NCI-H2107 (cell line): ENCODE results near the gene KRT31.
"Not testable (repeated sequence)": the region's sequence is repeated elsewhere in the genome, so short reads cannot be mapped to it uniquely, and the experiment has no call there.

Source experiments
- DNase-seq: peaks from one replicate; lab custom pipeline; 2025; lab: John Stamatoyannopoulos, UW

KRT31 gene

DNA sequence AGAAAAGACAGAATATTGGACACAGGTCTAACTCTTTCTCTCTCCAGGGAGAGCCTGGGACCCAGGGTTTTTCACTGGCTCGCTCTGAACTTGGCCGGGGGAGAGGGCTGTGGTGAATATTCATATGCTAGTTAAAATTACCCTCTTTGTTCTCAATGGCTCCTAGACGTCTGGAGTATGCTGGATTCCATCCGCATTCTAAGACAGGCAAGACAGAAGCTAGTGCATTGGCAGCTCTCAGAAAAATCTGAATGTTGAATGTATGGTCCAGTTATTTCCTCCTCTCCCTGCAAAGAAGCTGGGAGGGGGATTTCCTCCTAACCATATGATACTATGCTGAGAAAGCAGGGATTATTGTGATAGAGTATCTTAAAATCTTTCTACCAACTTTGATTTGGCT, 9.7 kb downstream of the KRT31 start:
- no peak for DNase-seq

DNA sequence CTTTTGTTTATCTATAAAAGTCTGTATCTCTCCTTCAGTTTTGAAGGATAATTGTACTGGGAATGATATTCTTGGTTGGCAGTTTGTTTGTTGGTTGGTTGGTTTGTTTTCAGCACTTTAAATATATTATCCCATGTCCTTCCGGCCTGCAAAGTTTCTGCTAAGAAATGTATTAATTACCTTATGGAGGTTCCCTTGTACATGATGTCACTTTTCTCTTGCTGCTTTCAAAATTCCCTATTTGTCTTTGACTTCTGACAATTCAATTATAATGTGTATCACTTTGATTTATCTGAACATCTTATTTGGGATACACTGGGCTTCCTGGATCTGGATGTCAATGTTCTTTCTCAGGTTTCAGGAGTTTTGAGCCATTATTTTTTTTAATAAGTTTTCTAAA, 11.2 kb downstream of the KRT31 start:
- DNase-seq = no peak

DNA sequence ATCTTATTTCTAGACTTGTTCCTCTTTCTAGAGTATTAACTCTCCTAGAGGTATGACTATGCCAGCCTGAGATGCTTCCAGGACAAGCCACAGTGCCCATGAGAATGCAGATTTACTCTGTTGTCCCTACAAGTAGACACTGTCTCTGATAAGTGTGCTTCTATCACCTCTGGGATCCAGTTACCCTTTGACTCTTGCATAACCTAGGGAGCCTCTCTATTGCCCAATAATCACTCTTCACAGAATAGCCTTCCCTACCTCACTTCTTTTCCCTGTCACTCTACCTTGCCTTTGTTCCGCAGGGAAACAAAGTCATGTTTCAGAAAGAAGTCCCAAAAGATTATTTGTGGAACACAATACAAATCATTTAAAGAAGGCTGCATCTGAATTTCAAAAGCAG, 13.7 kb downstream of the KRT31 start:
- DNase-seq = no peak

DNA sequence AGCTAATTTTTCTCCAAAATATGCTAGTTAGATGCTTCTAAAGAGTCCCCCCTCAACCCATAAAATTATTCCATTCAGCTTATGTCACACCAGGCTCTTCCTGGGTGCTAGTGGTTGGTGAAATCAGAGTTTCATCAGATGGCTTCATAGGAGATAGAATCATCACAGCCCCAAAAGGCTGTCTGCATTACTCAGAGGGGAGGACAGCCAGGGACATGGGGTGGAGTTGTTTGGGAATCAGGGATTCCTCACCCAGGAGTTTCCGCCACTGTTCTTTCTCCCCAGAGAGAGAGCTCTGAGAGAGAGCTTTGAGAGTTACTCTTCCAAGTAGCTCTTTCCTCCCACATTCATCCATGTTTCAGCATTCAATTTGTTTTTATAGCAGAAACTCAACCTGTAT, 15.0 kb downstream of the KRT31 start:
- DNase-seq = no peak

DNA sequence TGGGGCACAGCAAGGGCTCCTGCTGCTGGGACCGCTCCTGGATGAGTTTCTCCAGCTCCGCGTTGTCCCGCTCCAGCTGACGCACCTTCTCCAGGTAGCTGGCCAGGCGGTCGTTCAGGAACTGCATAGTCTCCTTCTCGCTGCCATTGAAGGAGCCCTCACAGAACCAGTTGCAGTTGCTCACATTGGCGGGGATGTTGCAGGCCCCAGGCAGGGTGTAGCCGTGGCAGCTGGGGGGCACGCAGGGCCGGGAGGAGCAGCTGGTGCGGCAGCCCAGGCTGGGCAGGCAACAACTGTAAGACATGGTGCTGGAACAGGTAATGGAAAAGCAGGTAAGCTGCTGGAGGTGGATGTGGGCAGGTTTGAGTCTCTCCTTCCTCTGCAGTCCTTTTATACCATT, 15.5 kb downstream of the KRT31 start, which contains the start of gene KRT34:
Gene KRT34, minus strand, starts transcription at position 364 of the 400 bp plus-strand sequence. Its CDS starts 60 bp downstream, at position 304.
- not testable (repeated sequence) for DNase-seq

DNA sequence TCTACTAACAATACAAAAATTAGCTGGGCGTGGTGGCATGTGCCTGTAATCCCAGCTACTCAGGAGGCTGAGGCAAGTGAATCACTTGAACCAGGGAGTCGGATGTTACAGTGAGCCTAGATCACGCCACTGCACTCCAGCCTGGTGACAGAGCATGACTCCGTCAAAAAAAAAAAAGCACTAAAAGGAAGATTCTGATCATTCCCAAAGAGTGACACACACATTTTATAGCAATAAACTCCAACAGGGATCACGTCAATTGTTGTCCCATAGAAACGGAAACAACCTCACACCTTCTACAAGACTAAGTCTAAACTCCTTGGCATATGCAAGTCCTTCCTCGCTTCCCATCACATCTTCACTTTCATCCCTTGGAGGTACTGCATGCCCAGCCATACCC, 17.3 kb downstream of the KRT31 start:
- not testable (repeated sequence) for DNase-seq

DNA sequence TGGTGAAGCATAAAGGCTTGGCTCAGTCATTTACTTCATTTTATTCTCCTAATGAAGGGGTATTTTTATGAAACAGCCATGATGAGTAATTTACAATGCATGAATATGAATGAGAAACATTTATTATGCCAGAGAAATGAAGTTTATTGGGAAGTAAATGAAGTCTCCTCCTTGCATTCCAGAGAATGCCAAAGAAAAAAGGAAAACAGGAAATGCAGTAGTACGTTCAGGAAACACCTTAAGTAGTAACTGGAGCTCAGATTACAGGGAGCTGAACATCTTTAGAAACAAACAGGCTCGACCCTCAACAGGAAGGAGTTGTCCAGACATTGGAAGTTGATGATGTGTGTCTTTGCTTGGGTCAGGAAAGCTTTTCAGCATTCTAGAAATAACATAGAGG, 19.9 kb downstream of the KRT31 start:
- DNase-seq = no peak

DNA sequence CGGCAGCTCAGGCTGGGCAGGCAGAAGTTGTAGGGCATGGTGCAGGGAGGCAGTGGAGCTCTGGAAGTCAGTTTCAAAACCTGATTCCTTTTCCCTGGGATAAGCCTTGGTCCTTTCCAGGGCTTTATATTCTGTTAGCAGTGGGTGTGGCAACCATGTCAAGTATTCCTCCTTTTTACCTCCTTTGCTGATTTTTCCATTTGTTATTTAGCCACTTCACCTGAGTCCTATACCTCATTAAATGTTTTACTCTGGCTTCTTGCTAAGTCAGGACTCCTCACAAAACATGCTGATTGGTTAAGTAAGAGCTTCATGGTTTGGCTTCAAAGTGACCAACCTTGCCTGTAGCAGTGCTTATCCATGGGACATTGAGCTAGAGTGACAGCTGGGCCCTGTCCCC, 27.7 kb downstream of the KRT31 start, which contains the start of gene KRT33B:
Gene KRT33B, minus strand, starts transcription at position 101 of the 400 bp plus-strand sequence. Its CDS starts 63 bp downstream, at position 38.
- no peak for DNase-seq

DNA sequence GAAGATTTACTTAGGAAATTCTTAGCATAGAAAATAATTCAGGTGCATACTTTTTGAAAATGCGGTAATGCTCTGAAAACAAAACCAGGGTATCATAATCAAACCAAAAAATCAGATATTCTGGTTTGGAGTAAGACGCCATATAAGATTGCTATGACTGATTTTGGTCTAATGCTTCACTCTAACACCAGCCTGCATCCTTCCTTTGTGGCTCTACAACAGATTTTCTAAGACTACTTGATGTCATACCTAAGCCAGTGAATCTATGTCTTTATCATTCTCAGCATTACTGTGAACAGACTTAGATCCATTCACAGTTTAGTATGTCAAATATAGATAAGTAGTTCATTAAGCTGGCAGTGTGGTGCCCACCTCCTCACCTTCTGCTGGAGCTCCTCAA, 28.4 kb downstream of the KRT31 start:
- DNase-seq = no peak

DNA sequence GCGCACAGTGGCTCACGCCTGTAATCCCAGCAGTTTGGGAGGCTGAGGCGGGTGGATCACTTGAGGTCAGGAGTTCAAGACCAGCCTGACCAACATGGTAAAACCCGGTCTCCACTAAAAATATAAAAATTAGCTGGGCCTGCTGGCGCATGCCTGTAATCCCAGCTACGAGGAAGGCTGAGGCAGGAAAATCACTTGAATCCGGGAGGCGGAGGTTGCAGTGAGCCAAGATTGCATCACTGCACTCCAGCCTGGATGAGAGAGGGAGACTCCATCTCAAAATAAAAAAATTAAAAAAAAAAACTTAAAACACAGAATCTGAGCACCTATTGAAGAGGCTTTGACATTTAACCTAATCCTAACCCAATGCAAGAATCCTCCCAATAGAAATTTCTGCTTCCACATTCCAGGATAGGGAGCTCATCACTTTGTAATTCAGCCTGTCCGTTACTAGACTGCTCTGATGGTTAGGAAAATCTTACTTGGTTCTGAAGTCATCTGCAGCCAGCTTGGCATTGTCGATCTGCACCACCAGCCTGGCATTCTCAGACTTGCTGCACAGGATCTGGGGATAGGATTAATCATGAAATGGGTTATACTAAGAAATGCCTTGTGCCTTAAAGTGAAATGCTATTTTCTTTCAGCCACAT, 29.9 kb downstream of the KRT31 start:
- DNase-seq = no peak

DNA sequence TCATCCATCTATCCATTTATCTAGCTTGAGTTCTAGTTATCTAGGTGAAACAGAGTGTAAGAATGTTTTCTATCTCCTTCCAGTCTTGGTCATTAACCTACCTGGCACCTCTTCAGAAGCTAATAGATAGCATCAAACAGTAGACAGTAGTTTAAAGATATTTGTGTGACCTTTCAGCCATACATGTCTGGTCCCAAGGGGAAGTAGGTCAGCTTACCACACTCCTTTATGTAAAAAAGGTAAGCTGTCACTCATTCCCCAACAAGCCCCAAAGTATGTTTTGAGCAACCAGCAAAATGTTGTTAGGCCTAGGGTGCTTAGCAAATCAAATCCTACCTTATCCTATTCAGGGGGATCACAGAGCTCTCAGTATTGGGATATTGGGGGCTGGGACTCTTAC, 31.3 kb downstream of the KRT31 start:
- DNase-seq = no peak

DNA sequence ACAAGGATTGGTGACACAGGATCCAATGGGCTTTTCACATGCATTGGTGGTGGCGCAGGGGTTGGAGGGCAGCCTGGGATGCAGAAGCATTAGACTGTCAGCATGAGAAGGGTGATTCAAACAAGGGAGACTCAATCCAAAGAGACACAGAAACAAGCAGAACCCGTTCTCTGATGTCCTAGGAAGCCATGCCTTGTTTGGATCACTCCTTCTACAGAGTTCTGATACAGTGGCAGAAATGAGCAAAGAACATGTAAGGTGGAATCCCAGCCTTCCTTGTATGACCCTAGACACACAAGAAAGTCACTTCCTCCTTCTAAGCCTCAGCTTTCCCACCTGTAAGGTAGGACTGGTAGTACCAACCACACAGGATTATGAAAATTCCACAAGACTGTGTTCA, 33.5 kb downstream of the KRT31 start:
- no peak for DNase-seq

DNA sequence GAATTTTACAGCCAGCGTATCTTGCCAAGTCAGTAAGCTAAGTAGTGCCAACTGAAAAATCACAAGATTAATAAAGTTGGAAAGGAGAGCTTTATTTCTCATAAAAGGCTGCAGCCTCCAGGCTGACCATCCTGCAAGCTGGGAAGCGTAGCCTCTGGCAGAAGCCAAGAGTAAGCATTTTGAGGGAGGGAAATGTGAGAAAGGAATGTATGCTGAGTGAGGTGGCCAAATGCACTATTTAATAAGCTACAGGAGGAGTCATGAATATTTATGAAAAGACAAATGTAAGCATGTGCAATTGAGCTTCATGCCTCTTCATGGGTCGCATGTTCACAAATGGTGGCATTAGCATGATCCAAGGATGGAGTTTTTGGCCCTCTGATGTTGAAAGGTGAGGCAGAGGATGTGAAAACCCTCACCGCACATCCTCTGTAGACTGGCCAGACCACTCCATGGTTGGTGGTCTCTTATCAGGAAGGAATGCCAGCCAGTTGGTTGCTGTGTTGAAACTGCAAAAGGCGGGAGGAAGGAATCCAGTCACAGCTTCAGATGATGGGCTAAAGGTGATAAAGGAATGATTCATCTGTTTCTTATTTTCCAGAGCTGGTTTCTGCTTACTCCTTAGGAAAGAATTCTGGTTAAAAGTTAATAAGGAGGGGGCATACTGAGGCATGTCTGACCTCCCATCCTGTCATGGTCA, 37.0 kb downstream of the KRT31 start:
- DNase-seq = no peak

DNA sequence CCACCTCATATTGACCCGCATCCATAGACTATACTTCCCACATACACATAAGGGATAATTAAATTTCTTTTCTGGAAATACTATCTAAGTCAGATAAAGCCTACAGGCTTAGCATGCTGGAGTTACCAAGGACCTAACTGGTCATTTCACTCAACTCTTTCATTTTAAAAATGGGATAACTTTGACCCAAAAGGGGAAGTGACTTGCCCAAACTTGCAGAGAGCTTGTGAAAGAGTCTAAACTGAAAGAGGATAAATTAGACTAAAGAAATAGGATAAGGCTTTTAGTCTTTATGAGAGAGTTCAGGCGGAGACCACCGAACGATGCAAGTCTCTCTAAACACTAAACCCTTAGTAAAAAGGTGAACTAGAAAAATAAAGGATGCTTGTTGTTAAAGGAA, 42.9 kb downstream of the KRT31 start:
- no peak for DNase-seq

DNA sequence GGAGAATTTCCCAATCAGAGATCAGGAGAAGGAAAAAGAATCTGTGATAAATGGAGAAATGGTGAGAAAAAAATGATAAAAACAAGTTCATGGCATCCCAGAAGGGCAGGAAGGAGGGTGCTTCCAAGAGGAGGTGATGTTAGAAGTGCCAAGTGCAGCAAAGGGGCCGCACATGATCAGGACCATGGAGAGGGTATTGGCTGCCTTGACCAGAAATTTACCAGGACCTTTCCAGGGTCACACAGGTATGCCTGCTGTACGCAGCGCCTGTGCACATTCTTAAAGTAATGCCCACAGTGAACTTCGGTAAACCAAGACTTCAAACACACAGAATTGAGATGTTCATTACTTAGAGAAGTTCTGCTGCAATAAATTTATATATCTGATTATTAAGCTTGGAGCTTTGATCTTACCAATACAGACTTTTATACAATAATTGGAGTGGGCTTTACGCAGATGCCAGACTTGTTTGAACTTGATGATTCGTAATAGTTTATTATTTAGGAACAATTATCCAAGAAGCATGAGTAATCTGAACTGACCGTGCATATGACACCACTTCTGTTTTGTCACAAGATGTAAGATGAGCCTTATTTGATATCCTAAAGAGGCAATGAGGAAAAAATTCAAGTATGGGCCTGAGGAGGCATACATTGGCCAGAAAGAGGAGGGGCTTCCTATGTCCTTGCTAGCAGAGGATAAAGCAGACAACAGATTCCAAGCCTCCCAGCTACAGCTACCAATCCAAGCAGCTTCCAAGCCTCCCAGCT, 44.6 kb downstream of the KRT31 start:
- no peak for DNase-seq

DNA sequence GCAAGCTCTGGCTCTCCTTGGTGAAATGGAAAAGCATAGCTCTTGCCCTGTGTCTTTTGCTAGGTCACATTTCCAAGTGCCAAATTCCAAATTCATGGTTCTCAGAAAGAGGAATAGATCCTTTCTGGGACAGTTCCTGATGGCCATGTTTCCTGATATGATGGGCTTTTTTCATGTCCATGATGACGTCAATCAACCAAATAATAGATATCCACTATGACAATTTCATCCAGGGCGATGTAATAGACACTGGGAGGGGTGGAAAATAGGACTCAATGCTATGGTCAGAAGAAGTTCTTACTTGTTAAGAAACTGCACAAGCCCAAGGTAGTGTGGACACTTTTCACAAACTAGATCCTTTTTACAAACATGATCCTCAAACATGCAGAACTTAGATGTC, 46.2 kb downstream of the KRT31 start:
- no peak for DNase-seq

DNA sequence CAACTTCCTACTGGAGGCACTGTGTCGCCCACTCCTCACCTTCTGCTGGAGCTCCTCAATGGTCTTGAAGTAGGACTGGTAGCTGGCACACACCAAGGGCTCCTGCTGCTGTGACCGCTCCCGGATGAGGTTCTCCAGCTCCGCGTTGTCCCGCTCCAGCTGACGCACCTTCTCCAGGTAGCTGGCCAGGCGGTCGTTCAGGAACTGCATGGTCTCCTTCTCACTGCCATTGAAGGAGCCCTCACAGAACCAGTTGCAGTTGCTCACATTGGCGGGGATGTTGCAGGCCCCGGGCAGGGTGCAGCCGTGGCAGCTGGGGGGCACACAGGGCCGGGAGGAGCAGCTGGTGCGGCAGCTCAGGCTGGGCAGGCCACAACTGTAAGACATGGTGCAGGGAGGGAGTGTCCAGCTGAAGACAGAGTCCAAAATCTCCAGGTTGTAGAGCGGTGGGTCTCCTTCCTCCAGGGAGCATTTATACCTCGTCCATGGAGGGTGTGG, 47.0 kb downstream of the KRT31 start, which contains the start of gene KRT33A:
Gene KRT33A, minus strand, starts transcription at position 448 of the 498 bp plus-strand sequence. Its CDS starts 61 bp downstream, at position 387.
- not testable (repeated sequence) for DNase-seq

DNA sequence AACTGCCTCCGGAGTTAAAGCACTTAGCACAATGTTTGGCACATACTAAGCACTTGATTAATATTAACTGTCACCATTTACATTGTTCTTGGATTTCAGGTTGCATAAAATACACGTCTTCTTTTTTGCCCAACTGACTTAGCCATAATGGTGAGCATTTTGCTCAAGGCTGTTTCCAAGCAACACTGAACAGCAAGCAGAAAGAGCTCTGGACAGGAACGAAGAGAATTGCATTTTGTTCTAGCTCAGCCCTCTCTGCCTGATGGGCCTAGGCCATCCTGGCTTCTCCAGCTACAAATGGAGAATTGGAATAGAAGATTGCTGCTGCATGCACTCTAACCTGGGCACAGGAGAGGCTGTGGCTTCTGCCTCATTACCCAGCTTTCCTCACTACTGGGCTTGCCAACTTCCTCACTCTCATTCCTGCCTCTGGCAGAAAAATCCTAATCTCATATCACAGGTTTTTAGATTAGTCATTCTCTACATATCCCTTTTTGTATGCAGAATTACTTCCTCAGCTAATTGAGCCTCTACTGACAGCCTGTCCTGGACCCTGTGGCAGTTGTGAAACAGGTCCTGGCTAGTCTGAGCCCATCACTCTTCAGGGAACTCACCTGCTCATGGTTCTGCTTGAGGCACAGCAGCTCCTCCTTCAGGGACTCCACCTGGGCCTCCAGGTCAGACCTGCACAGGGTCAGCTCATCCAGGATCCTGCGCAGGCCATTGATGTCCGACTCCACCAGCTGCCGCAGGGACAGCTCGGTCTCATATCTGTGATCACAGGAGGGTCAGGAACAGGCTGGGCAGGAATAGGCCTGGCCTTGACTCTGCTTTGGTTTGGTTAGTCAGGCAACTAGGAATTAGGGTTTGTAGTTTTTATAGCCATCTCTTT, 49.3 kb downstream of the KRT31 start:
- no peak for DNase-seq

DNA sequence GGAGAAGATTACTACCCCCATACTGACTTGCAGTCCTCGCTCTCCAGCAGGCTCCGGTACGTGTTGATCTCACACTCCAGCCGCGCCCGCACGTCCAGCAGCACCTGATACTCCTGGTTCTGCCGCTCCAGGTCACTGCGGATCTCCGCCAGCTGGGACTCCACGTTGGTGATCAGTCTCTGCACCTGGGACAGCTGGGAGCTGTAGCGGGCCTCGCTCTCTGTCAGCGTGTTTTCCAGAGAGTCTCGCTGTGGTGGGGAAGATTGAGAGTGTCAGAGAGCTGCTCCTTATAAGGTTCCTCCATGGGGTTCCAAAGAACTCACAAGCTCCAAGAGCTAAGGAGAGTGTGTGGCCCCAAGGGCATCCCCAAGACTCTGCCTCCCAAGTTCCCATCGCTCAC, 51.0 kb downstream of the KRT31 start:
- not testable (repeated sequence) for DNase-seq

DNA sequence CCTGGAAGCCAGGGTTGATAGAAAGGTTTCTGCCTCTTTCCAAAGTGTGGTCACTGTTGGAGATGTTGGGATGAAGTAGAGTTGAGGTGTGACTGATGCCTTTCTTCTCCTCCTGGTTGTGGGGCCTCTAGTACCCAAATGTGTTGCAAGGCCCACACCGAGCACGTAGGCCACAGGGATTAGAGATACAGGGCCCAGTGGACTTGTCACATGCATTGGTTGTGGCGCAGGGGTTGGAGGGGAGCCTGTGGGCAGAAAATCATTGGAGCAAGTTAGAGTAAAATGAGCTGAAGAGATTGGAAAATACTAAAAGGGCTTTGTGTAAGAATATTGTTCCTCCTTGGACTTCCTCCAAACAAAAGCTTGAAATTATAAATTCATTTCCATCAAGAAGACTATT, 51.4 kb downstream of the KRT31 start:
- no peak for DNase-seq
